ENCODE results near the gene CERS6.

The CERS6 gene

DNA sequence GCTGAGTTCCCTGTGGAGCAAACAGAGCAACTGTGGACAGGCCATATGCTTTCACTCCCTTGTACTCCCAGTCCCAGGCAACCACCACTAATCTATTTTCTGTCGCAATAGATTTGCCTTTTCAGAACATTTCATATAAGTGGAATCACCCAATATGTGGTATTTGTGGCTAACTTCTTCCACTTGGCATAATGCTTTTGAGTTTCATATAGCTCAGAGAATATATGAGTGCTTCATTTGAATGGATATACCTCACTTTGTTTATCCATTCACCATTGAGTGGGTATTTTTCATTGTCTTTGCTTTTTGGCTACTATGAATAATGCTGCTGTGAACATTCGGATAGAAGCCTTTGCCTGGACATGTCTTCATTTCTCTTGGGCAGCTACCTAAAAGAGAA is 151.9 kb downstream of the CERS6 start:
- no peak for DNase-seq

DNA sequence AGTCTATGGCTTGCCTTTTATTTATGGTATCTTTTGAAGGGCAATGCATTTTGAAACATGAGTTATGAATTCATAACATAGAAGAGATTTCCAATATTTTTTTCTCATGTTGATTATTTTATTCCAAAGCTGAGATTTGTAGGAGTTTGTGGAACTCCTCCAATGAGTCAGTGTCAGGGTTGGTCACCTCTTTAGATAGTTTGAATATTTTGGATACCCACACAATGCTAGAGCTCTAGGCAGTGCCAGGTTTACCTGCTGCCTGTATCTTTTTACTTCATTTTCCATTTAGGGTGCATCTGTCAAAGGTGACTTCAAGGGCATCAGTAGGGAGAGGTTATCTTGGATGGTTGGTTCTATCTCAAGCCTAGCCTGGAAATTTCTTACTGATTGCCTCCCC is 152.7 kb downstream of the CERS6 start:
- no peak for DNase-seq

DNA sequence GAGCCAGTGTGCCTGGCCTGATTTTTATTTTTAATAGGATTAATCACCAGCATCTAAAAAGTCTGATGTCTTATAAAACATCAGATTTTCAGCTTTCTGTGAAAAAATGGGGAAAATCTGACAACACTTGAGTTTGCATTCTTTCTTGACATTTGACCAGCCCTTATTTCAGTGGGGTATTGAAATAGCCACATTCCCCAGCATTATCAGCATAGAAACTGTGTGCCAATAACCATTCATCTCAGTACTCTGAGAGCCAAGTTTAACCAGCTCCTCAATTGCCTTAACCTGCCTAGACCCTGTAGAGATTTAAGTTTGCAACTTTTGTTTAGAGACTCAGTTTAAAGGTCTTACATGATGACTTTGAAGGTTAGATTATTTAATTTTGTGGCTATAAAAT is 155.0 kb downstream of the CERS6 start:
- no peak for DNase-seq

DNA sequence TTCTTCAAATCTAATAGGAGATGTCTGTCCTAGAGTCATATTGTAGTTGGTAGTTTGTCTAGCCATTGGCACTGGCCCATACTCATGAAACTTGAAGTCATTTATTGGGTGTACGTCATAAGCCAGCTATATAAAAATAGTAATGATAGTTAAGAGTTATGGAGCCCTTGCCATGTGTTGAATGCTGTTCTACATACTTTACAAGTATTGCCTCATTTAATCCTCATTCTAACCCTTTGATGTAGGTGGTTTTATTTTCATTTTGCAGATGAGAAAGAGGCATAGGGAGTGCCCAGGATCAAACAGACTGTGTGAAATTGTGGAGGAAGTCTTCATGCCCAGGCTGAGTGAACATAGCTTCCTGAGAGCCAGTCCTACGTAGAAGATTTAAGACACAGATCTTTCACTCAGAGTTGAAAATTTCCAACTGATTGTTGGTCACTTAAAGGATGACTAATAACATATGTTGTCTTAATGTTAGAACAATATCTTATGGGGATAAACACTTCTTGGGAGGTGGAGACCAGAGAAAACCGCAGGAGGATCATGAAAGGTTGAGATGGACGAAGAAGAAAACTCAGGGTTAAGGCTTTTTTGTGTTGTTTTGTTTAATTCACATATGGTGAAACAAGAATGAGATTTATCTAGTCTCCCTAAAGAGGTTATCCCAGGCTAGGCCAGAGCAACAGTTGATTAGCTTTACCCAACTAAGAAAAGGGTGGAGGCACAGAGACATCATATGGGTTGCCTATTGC is 156.0 kb downstream of the CERS6 start:
- no peak for DNase-seq

DNA sequence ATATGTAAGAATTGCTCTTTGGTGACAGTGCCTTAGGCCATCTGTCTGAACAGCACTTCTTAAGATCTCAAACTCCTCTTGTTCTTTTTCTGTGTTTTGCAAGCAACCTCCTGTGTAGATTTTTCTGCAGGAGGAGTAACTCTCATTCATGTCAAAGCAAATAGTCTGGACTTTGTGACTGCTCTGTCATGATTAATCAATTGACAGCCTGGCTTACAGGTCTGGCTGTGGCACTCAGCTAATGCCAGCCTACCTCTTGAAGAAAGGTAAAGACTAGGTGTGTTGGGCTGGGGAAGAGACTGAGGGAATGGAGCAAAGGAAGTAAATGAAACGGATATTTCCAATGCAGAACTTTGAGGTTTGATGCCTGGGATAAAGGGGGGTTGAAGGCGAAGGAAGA is 156.6 kb downstream of the CERS6 start:
- no peak for DNase-seq

DNA sequence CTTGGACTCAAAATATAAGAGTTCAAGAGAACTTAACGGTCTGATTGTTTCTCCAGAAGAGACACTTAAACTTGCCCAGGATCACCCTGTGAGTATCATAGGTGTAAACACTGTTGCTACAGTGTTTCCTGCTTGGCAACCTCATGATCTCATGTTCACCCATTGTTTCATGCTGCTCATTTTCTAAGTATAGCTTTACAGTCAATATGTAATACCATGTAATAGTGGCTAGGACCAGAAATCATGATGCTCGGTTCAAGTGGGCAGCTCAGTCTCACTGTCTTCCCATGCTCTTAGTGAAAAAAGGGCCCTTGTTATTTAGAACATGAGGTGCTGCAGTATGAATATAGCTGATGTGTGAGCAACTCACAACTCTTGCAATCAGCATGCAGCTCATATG is 157.5 kb downstream of the CERS6 start:
- DNase-seq, result no peak

DNA sequence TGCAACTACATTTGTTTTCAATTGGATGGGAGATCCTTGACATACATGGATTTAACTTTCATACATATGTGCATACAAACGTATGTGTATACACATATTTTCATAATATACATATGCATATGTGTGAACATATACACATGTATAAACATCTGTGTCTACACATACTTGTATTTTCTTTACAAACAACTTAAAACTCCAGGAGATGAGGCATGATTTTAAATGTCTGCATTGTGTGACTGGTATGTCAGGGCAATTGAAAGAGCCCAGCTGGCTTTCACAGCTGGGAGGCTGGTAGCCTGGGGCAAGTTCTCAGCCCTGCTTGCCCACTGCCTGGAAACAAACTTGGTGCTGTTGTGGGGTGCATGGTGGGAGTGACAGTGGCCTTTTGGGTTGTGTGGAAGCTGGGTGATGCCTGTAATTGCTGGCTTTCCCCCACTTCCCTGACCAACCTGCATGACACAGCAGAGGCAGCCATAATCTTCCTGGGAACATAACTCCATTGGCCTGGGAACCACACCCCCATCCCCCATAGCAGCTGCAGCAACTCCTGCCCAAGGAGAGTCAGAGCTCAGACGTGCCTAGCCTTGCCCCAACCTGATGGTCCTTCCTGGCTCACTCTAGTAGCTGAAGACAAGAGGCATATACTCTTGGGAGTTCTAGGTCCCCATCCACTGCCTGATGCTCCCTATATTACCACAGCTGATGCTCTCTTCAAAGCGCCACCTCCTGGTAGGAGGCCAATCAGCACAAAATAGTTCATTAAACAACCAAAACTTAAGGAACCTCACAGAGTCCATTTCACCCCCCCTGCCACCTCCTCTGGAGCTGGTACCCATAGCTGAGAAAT is 158.3 kb downstream of the CERS6 start:
- DNase-seq, result no peak

DNA sequence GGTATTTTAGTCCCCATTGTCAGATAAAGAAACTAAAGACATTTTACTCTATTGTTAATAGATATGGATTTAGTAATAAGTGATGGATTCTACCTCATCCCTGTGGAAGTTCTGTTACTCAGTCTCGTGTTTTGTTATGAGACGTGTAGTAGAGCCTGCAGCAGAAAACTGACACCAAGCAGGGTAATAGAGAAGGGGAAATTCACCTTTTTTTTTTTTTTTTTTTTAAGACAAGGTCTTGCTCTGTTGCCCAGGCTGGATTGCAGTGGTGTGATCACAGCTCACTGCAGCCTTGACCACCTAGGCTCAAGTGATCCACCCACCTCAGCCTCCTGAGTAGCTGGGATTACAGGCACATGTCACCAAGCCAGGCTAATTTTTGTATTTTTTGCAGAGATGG is 164.5 kb downstream of the CERS6 start:
- DNase-seq, result no peak

DNA sequence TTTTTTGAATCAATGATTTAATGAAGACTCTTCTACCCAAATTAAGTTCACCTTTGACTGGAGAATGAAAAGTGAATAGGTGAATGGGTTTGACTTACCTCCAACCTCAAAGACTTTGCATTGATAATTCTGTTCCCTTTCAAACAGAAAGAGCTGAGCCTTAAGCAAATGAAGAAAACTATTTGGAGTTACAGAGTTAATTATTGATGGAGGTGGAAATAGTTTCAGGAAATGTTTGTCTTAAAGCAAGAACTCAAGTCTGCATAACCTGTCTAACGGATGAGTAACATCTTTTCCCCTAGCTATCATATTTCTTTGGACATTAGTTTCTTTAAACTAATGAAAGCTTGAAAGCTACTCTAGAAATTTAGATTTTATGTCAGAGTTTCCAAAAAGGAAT is 166.5 kb downstream of the CERS6 start:
- DNase-seq, result no peak

DNA sequence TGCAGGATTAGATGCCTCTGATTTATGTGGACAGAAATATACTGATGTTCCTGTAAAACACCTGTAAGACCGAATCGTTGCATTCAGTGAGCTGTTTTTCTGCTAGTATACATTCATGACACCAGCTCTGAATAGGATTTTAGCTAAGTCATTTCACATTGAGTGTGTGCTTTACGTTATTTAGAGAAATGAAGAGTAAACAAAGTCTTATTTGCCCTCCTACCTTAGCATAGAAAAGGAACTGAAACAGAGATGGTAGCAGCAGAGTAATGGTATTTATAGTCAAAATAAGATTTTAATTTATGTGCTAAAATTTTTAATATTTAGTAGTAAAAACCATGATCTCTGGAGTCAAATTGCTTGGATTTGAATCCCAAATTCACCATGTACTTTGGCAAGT is 168.0 kb downstream of the CERS6 start:
- no peak for DNase-seq

DNA sequence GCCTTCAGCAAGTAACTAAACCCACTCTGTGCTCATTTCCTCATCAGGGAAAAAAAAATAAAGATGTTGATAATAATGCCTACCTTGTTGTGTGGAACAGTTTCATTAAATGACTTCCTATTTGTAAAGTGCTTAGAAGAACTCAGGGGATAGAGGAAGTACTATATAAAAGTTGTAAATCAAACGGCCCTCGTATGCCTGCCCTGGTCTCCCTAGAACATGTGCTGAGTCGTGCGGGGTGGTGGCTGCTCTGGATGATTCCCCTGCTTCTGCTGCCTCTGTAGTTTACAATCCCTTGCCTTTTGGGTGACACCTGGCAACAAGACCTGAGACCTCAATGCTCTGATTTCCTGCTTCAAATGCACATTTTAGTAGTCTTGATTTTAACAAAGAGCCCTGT is 170.0 kb downstream of the CERS6 start:
- no peak for DNase-seq

DNA sequence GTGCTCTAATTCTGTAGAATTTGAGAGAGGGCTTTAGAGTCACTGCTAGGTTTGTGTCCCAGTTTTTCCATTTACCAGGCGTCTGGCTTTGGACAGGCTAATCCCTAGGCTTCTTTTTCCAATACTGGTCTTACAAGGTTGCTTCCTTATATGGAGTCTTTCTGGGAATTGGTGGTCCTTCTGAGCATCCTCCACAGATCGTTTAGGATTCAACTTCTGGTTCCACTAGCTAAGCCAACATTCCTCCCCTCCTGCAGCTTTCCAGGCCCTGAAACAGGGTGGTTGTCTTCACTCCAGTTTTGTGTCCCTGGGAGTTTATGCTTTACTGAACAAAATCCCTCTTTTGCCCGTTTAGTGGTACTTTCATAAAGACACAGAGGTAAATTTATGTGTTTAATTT is 170.6 kb downstream of the CERS6 start:
- no peak for DNase-seq

DNA sequence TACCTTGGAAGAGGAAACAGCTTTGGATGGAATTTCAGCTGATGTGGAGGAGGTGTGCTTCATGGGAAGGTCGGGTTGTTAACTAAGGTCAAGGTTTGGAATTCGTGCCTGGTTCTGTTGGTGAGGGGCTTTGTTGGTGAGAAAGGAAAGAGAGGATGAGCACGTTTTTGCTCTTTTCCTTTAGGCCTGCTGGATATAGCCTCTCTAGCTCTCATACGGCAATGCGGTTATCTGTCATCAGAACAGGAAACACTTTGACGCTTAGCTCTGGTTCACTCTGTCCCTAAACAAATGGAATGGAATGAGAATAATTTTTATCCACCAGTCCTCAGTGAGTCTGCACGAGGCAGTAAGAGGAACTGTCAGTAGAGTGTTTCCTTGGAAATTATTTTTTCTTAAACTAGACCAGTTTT is 176.6 kb downstream of the CERS6 start:
- no peak for DNase-seq

DNA sequence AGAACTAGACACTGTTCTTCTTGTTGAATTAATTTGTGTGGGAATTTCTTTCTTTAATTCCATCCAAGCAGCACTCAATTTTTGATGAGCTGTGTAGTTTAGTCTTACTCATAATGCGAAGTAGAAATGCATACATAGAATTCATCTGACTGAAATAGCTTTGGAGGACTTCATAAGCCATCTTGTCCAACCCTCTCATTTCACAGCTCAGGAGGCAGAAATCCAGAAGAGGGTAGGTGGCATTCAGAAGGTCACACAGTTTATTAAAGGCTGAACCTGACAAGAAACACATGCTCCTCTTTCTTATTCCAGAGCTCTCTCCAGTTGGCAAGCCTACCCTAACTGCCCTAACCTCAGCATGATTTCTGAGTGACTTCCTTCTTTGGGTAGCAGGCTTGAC is 177.1 kb downstream of the CERS6 start:
- no peak for DNase-seq

DNA sequence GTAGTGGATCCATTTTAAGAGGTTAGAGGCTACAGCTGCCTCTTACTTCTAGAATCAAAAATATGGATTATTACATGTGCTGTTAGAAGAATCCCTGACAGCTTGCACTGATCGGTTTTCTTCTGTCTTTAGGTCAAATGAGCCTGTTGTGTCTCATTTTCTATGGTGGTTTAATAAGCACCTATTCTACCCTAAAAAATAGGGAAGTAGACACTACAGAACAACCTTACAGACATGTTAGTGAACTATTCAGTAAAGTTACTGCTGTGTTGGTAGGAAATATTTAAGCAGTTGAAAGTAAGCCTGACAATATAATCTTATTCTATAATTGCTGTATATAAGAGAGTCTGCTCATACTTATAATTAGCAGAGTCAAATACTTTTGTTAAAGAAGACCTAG is 177.8 kb downstream of the CERS6 start:
- no peak for DNase-seq

DNA sequence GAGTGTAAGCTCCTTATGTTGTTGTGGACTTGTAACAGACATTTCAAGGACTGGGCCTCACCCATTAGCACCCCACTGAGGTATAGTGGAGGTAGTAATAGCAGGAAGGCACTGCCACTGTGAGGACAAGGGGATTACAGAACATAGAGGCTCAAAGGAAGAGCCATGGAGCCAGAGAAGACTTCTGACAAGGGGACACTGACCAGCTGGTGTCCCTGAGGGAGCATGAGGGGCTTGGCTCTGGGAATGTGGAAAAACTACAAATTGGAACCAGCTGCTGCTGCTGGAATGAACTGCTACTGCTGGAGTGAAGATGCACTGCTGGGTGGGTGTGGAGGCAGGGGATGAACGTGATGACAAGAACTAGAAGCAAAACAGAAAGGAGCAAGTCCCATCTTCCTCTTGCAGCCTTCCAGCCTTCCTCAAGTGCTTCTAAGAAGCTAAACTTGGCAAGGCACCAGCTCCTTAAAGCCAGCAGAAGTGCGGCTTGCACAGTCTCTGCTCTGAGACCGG is 179.0 kb downstream of the CERS6 start:
- DNase-seq, result no peak

DNA sequence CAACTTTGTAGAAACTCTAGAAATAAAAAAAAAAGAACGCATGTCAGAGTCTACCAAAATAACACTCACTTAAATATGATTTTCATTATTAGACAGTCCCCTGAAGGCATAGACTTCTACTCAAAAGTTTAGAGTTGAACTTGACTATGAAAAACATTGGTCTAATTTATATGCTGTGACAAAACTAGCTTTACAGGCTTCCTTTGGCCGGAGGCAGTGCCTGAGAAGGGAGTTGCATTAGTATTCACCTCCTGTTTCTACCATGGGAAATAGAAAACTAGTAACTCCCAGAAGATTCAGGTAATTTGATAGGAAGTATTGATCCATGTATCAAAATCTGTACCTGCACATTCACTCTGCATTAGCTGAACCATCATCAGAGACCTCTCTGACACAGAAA is 182.9 kb downstream of the CERS6 start:
- no peak for DNase-seq

DNA sequence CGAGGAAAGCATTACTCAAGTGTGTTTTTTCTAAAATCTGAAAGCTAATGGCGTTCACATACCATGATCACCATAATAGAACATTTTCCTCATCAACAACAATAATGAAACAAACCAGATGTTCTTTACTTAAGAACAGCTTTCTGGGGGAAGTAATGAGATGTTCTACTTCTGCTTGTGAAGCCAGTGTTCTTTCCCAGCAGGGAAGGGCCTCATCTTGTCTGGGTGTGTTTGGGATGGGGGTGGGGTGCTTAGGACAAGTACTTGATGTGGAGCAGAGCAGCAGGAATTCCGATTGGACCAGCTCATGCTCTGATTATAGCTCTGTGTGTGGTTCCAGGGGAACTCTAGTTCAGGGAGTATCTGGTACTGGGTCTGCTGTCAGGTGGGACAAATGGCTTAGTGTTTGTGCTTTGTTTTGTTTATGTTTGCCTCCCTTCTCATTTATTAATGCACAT is 183.4 kb downstream of the CERS6 start:
- no peak for DNase-seq

DNA sequence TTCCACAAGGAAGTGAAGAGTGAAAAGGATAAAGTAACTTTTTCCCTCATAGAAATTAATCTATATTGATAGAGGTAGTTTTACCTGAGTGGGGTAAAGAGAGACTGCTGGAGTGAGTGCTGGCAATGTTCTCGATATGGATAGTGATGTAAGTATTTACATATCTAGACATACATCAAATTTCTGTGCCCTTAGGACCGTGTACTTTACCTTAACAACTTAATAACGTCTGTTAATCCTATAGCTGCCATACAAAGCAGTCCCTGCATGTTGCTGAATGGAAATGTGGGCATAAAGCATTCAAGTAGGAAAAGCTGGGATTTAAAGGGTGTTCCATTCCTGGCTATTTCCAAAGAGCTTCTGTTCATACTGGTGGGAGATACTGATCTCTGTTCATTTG is 184.0 kb downstream of the CERS6 start:
- no peak for DNase-seq

DNA sequence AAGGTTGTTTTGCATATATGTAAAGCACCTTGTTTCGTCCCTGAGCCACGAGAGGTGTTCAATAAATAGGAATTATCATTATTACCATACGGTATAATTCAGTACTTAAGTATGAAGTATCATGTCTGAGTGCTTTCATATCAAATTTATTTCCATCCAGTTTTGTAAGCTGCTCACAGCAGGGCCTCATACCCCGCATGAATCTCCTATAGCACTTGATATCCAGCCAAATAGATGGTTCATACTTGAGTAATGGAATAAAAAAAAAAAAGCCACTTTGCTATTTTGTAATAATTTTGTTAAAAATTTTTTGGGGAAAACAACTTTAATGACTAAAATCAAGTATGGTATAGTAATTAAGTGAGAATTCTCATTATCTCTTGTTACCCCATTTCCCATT is 185.6 kb downstream of the CERS6 start:
- no peak for DNase-seq

DNA sequence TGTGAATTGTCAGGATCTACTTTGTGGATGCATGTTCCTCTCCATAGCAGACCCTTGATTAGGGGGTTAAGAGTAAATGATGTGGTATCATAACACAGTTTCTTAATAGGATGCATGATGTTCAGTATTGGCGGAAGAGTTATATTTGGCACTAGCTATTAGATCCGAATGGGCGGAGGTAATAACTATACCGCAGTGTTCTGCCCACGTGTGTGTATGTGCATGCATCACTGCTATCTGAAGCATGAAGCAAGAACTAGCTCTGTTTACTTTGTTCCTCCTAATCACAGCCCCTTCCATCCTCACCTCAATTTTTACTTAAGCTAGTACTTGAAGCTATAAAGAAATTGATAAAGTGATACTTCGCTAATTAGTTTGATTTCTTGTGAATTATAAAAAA is 186.8 kb downstream of the CERS6 start:
- DNase-seq, result no peak

DNA sequence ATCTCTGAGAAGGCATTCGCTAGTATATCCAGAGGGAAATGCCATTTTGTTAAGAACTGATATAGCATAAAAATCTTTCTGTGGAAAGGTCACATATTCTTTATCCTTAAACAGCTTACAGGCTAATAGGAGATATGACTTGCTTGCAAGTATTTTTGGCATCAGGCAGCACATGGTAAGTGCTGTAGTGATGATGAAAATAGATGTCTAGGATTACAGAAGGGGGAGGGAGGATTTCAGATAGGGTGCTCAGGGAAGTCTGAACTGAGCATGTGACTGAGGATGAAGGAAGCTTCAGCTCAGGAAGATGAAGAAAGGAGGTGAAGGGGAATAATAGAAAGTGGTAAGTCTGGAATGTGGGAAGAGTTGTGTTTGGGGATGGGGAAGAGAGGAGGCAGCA is 187.9 kb downstream of the CERS6 start:
- no peak for DNase-seq

DNA sequence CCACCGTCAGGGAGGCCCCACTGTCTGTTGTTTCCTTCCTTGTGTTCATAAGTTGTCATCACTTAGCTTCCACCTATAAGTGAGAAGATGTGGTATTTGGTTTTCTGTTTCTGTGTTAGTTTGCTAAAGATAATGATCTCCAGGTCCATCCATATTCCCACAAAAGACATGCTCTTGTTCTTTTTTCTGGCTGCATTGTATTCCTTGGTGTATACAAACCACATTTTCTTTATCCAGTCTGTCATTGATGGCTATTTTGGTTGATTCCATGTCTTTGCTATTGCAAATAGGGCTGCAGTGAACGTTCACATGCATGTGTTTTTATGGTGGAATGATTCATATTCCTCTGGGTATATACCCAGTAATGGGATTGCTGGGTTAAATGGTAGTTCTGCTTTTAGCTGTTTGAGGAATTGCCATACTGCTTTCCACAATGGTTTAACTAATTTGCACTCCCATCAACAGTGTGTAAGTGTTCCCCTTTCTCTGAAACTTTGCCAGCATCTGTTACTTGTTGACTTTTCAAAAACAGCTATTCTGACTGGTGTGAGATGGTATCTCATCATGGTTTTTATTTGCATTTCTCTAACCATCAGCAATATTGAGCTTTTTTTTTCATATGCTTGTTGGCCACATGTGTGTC is 189.7 kb downstream of the CERS6 start:
- no peak for DNase-seq

DNA sequence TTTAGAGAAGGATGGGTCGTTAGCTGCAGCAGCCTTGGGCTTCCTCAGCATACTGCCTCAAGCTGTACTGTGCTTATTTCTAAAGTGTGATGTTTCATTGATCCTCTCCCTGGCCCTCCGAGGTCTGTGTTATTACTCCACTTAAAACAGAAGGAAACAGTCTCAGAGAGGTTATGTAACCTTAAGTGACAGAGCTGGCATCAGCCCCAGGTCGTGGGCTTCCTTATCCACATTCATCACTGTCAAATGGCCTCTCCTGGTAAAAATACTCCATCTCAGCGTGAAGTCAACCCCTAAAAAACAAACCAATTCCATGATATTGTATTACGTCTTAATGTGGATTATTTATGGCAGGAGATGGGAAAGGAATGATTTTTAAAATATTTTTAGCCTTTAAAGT is 193.0 kb downstream of the CERS6 start:
- no peak for DNase-seq

Data from activated CD8-positive, alpha-beta memory T cell treated with anti-CD3 and anti-CD28 coated beads, Interleukin-2, amount 50 U/mL, for 4 hours (primary cell).